Small intestine (tissue), 7 donors: ENCODE measurements around the gene LITAF. TPM values are rescaled to one million over a fixed set of nuclear protein-coding genes. Genes with fewer than 3 reads are reported as not detected.

Experiments
- DNase-seq, 2 donors: peaks; one replicate each; pipeline versions ENCODE4 v3.0.0 to v3.0.0-alpha.2; 2013
- FAIRE-seq: peaks from 2 replicates; lab custom pipeline; 2012; peaks lifted over from hg19 to GRCh38; lab: Jason Lieb, UNC
- H3K27ac ChIP-seq, 3 donors: one replicate each; pipeline ENCODE4 v1.5.1; 2013; ENCODE audit warnings: low read length in 2 of 3, mild to moderate bottlenecking in 2 of 3, control low read depth in 1 of 3, inconsistent platforms in 1 of 3, low read depth in 1 of 3, moderate library complexity in 1 of 3
- H3K27me3 ChIP-seq, 3 donors: one replicate each; pipeline ENCODE4 v1.6.1; 2013; ENCODE audit warnings: low read length in 3 of 3, inconsistent platforms in 1 of 3; ENCODE audit not compliant: control insufficient read depth in 3 of 3, insufficient read depth in 3 of 3
- H3K36me3 ChIP-seq, 3 donors: one replicate each; pipeline ENCODE4 v1.6.1; 2013; ENCODE audit warnings: low read length in 3 of 3, inconsistent platforms in 1 of 3, low read depth in 1 of 3, mild to moderate bottlenecking in 1 of 3, moderate library complexity in 1 of 3; ENCODE audit not compliant: control insufficient read depth in 3 of 3, insufficient read depth in 2 of 3
- H3K4me1 ChIP-seq, 3 donors: one replicate each; pipeline ENCODE4 v1.6.1; 2013; ENCODE audit warnings: low read length in 2 of 3, inconsistent platforms in 1 of 3, low read depth in 1 of 3, mild to moderate bottlenecking in 1 of 3, moderate library complexity in 1 of 3; ENCODE audit not compliant: control insufficient read depth in 3 of 3, insufficient read depth in 2 of 3
- H3K4me3 ChIP-seq, 3 donors: one replicate each; pipeline ENCODE4 v1.5.1; 2013; ENCODE audit warnings: low read length in 3 of 3, control low read depth in 1 of 3, inconsistent platforms in 1 of 3, low read depth in 1 of 3, mild to moderate bottlenecking in 1 of 3, moderate library complexity in 1 of 3
- H3K9me3 ChIP-seq, 2 donors: one replicate each; pipeline ENCODE4 v1.6.1; 2013; ENCODE audit warnings: low read depth in 1 of 2, low read length in 1 of 2; ENCODE audit not compliant: control insufficient read depth in 2 of 2, insufficient read depth in 1 of 2
- WGBS, 3 donors: extraction: QIAGEN DNeasy Blood & Tissue Kit; methylation state at CpG; one replicate each; pipeline ENCODE4 v1.1.7; 2013; 5-methylcytosine and 5-hydroxymethylcytosine counted together
- polyA plus RNA-seq, 4 donors: library from polyadenylated mRNA; stranded (reverse) in 3 of 4; unstranded in 1 of 4; fragments of 200-250 nt in 3 of 4; fragments of 120-200 nt in 1 of 4; gene quantifications; one replicate each; pipeline versions ENCODE4 v1.2.1 to v1.2.3, GENCODE V29; 2013
- donor health status: healthy with polysubstance abuse.
- donor health status: control.
- donor health status: control.
- donor health status: Bipolar disorder and iron deficiency.
- donor health status: healthy.

The LITAF gene
- polyA plus RNA-seq, 4 donors: 18.1 to 112 (median 46.2) TPM

DNA sequence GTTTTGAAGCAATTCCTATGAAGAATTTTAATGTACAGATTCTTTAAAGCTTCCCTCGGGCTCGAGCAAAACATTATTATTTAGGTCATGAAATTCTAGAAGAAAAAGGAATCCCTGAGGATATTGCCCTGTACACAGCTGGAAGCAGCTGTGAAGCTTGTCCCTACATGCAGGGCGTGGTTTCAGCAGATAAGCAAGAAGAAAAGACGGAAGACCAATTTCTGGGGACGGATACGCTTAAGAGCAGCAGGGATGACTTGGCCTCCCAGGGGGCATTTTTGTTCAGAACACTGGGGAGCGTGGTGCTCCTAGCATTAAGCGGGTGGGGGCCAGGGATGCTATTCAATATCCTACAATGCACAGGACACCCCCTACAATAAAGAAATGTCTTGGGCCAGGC, 34.3 kb downstream of the LITAF start:
- Histone ChIP-seq H3K4me1 (no peaks in the 10 kb centered on the region), H3K27me3 (no peaks in the 10 kb centered on the region), H3K9me3 (peaks cover 0 to 11% of the 10 kb centered on the region in 2 donors), H3K4me3 (no peak overlapping the region), H3K27ac (no peak overlapping the region), H3K36me3 (peaks cover 15 to 53% (median 29%) of the 10 kb centered on the region in 3 donors)
- 71 to 87% (median 87%) methylated on average over 8 of the region's 8 CpGs for WGBS, 3 donors
- FAIRE-seq: no peak
- no peak for DNase-seq

DNA sequence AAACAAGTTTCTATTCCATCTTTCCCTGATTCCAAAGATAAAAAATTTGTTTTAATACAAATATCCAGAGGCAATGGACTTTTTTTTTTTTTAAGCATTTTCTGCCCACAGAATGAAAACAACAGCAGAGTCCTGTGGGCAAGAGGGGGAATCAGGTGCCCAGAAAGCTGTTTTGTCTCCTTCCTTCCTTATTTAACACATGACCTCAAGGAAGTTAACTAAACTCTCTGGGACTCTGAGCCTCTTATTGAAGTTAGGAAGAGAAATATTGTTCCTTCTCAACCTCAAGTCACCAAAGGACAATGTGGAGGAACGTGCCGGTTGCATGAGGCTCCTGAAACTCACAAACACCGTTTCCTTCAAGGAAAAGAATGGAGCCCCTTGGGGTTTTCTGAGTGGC, 34.9 kb downstream of the LITAF start:
- DNase-seq (no peak), FAIRE-seq (no peak)
- peaks cover 15 to 53% (median 27%) of the 10 kb centered on the region in 3 donors for H3K36me3 ChIP-seq
- H3K4me3 ChIP-seq: no peak overlapping the region
- H3K27me3 ChIP-seq: no peaks in the 10 kb centered on the region
- H3K27ac ChIP-seq: no peak overlapping the region
- 64 to 79% (median 76%) methylated on average over 3 of the region's 3 CpGs for WGBS, 3 donors
- peaks cover 0 to 11% of the 10 kb centered on the region in 2 donors for H3K9me3 ChIP-seq
- no peaks in the 10 kb centered on the region for H3K4me1 ChIP-seq

DNA sequence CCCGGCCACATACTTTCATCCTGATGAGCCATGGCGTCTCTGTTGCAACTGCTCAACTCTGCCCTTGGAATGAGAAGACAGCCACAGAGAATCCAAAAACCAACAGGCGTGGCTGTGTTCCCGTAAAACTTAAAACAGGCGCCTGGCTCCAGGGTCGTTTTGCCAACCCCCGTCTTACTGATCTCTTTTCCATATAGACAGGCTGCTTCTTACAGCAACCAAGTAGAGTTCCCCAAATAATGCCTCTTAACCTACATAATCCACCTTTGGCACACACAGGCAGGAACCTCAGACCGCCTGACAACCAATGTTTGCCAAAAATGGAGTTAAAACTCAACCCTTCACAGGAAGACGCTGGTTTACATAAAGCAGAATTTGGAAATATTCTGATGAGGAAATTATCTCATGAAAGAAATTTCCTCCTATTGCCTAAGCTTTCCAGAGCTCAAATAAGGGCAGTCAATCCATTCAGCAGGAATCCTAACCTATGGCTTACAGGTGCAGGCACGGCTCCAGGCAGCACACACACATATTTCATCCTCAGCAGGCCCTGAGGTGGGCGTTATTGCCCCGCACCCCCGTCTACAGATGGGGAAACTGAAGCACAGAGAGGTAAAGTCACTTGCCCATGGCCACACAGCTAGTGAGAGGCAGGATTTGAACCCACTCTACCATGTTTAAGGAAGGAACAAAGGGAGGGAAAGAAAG, 35.8 kb downstream of the LITAF start:
- WGBS, 3 donors: 76 to 89% (median 86%) methylated on average over 13 of the region's 13 CpGs
- peak overlapping the region in 1 of 3 donors; percentile 46 for H3K27ac ChIP-seq
- peaks cover 12 to 46% (median 21%) of the 10 kb centered on the region in 3 donors for H3K36me3 ChIP-seq

DNA sequence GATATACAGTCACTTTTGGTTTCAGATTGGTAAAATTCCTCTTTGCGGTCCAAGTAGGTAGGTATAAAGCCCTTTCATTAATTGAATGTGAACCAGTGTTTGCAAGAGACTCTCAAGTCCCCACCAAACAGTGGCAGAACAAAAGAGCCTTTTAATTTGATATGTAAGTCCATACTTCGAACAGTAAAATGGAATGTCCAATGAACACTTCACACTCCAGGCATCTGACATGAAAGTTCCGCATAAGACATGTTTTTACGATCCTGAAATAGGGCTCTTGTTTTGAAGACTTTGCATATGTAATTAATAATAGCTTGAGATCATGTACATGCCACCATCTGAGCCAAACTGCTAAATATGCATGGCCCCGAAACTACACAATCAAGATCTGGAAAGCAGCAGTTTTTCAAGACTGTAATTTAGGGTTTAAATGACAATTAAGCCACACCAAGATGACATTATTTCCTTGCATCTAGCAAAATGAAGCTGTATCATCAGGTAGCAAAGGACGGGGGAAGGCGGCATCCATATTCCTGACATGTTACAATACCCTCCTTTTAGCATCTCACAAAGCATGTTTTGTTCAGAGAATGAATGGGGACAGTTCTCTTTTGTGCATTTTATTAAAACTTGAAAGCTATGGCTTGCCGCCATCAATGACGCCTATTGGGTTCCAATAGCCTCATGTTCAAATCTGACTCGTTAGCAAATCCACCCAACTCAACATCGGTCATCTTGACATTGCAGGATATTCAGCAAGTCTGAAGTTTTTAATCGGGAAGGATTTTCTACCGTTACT, 39.4 kb downstream of the LITAF start:
- H3K36me3 ChIP-seq: peaks cover 7 to 21% (median 10%) of the 10 kb centered on the region in 3 donors
- FAIRE-seq (no peak), DNase-seq (no peak)
- H3K4me3 ChIP-seq: no peak overlapping the region
- H3K4me1 ChIP-seq: no peaks in the 10 kb centered on the region
- peak overlapping the region in 2 of 3 donors; percentile 23 to 67 for H3K27ac ChIP-seq
- WGBS, 3 donors: 85 to 94% (median 94%) methylated on average over 13 of the region's 13 CpGs
- no peaks in the 10 kb centered on the region for H3K27me3 ChIP-seq
- H3K9me3 ChIP-seq: peaks cover 0 to 7% of the 10 kb centered on the region in 2 donors

More for the DNA sequence above, 35.8 kb downstream of the LITAF start:
- H3K9me3 ChIP-seq: peaks cover 0 to 4% of the 10 kb centered on the region in 2 donors
- no peaks in the 10 kb centered on the region for H3K4me1 ChIP-seq
- no peaks in the 10 kb centered on the region for H3K27me3 ChIP-seq
- FAIRE-seq (no peak), DNase-seq (no peak)
- H3K4me3 ChIP-seq: no peak overlapping the region

DNA sequence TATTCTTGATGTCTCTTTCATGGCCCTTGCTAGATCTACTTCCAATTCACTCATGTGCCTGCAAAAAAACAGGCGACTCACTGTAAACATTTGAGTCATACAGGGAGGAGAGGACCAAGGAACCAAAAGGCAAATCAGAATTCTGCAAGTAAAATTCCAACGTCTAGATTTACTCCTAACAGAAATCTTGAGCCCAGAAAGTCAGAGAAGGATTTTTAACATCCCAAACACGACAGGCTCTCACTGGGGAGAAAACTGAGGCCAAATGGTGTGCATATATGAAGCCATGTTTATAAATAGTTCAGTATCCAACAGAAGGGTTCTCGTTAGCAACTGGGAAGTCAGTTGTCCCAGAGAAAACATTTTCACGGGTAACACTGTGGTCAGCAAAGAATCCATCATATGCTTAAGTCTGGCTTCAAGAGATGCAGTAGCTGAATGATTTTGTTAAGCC, 40.1 kb downstream of the LITAF start:
- DNase-seq (no peak), FAIRE-seq (no peak)
- no peak overlapping the region for H3K4me3 ChIP-seq
- peaks cover 7 to 21% (median 8%) of the 10 kb centered on the region in 3 donors for H3K36me3 ChIP-seq
- no peaks in the 10 kb centered on the region for H3K27me3 ChIP-seq
- H3K9me3 ChIP-seq: peaks cover 0 to 7% of the 10 kb centered on the region in 2 donors
- WGBS, 3 donors: 57 to 73% (median 71%) methylated on average over 5 of the region's 5 CpGs
- H3K4me1 ChIP-seq: no peaks in the 10 kb centered on the region
- peak overlapping the region in 2 of 3 donors; percentile 23 to 67 for H3K27ac ChIP-seq

DNA sequence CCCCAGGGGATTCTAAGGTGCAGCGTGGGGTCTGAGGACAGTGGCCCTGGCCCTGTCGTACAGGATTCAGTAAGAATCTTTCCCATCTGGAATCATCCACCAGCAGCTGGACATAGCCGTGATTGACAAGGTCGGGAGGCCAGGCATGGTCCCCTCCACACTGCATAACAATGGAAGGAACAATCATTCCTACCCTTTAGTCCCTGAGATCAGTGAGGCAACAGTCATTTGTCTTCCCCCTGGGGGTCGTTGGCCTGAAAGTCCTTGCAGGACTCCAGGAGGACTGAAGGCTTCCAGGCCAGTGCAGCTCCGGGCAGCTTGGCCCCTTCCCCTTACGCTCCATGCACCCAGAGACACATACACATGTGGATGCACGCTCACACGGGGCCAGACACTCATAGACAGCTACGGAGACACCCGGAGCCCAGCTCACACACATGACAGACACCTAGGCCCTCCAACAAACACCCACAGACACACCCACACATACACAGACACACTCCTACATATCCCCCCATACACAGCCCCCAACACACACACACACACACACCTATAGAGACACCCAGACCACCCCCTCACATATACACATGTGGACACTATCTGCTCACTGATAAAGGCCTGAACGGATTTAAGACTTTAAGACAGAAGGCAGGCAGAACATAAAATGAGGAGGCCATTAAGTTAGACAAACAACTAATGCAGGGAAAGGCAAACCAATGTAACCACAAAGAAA, 42.9 kb downstream of the LITAF start:
- peaks cover 2% of the 10 kb centered on the region in 3 donors for H3K36me3 ChIP-seq
- DNase-seq (no peak), FAIRE-seq (no peak)
- no peak overlapping the region for H3K4me3 ChIP-seq
- 81 to 89% (median 83%) methylated on average over 12 of the region's 12 CpGs for WGBS, 3 donors
- H3K27ac ChIP-seq: no peak overlapping the region
- no peaks in the 10 kb centered on the region for H3K4me1 ChIP-seq
- peaks cover 0 to 7% of the 10 kb centered on the region in 2 donors for H3K9me3 ChIP-seq
- H3K27me3 ChIP-seq: no peaks in the 10 kb centered on the region

DNA sequence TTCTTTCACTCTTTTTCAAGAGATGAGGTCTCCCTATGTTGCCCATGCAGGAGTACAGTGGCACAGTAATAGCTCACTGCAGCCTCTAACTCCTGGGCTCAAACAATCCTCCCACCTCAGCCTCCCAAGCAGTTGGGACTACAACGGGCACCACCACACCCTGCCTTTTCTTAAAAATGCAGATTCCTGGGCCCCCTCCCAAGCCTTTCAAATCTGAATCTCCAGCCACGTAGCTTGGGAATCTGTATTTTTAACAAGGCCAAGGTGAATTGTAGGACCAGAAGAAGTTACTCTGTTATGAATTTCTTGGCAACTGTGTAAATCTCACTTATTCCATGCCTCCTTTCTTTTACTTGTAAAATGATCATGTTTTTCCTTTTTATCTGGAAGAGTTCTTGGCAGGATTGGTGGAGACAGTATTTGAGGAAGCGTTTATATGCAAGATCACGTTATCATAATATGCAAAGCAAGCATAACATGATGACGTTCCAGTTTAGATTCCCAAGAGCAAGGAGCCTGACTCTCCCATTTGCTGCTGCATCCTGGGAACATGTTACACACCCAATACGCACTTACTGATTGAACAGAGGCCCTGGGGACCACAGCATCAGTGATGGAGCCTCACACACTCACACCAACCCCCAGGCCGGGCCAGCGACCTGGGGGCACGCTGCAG, 44.5 kb downstream of the LITAF start:
- FAIRE-seq: no peak
- WGBS, 3 donors: 63 to 68% (median 64%) methylated on average over 9 of the region's 9 CpGs
- no peak overlapping the region for H3K4me3 ChIP-seq

More for the DNA sequence above, 44.5 kb downstream of the LITAF start:
- DNase-seq: no peak
- H3K4me1 ChIP-seq: no peaks in the 10 kb centered on the region
- H3K27me3 ChIP-seq: no peaks in the 10 kb centered on the region
- H3K27ac ChIP-seq: no peak overlapping the region
- peaks cover 0 to 2% (median 0%) of the 10 kb centered on the region in 3 donors for H3K36me3 ChIP-seq
- peaks cover 0 to 9% of the 10 kb centered on the region in 2 donors for H3K9me3 ChIP-seq
